Raji (cell line): Measurements from ENCODE around the gene CD40LG.

Source experiments
- POLR2A ChIP-seq: IDR thresholded peaks from 2 replicates; pipeline ENCODE4 v1.6.1; 2011; ENCODE audit warnings: low read depth, low read length, control low read depth; ENCODE audit not compliant: insufficient read depth

Gene CD40LG

GRCh38 chrX:136667446-136668168 lies 19.6 kb downstream of the CD40LG start:
- no peak for TF ChIP-seq POLR2A

- TF ChIP-seq POLR2A: no peak
Measured at GRCh38 chrX:136671006-136671610, 23.1 kb downstream of the CD40LG start.

DNA sequence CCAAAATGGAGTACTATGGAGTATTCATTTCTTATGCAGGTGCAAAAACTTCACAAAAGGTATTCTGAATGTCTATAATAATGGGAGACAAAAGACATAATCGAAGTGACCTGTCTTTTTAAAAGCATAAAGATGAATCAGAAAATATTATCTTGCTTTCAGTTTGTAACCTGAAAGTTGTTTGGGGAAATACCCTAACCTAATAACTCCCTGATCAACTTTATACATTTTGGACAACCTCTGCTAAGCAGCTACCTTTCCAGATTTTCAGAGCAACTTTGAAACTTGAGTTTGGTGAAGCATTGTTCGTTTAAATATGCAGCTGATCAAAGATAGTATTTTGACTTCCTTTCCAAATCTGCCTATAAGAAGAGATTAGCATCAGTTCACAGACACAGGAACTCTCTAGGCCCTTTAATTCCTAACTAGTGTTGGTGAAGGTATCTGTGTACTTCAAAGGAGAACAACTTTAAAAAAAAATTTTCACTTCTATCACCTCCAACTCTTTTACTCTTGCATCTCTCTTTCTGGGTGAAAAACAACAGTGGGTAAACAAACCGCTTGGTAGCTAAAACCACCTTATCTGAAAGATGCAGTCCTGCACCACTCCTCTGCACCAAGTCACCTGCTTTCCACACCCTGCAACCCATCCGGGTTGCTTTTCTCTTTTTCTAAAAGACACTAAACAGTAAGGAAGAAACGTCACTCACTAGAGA lies 26.5 kb downstream of the CD40LG start:
- TF ChIP-seq POLR2A: no peak

GRCh38 chrX:136679531-136679930 lies 31.6 kb downstream of the CD40LG start:
- TF ChIP-seq POLR2A: no peak

- TF ChIP-seq POLR2A: no peak
Measured at GRCh38 chrX:136684120-136684519, 36.2 kb downstream of the CD40LG start.

DNA sequence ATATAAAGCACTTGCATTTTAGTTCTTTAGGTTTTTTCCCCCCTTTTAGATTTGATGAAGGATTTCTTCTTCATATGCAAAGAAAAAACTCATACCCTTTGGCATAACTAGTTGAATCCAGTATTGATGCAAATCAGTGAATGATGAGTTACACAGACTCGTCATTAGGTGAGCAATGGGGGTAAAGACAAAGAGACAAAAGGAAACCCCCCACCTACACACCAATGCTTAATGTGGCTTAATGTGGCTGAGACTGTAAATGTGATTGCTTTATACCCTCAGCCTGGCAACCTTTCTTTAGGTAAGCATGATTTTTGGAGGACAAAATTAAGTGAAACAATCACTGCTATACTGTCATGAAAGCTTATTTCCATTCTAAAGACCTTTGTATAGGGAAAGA lies 39.5 kb downstream of the CD40LG start:
- TF ChIP-seq POLR2A: no peak

- TF ChIP-seq POLR2A: no peak
Measured at GRCh38 chrX:136689436-136689835, 41.5 kb downstream of the CD40LG start.

- TF ChIP-seq POLR2A: no peak
Measured at GRCh38 chrX:136691028-136691809, 43.3 kb downstream of the CD40LG start.

GRCh38 chrX:136692271-136692670 lies 44.3 kb downstream of the CD40LG start:
- no peak for TF ChIP-seq POLR2A

DNA sequence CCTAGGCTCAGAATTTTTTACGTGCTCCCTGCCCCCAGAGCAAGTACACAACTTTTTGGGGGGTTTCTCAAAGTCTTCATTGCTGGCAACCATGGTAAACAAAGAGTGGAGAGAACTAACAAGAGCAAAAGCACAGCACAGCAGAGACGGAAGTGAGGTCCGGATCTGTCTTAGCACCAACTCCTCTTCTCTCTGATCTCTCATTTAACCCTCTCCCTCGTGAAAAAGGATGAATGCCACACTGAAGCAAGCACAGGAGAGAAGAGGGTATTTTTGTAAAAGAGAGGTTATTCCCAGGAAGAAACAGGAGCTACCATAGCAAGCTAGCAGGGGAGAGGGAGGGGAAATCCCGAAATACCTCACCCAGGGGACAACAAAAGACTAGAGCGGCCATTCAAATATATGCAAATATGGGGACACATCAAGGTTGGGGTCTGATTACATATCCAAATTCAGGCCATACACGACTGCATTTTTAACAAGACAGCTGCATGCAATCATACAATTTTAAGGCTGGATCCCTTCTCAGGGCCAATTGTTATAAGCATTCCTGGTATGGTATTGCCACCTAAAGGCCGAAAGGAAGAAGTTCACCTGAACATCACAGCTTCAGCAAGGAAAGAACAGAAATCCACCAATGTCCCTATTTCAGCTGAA lies 46.6 kb downstream of the CD40LG start:
- TF ChIP-seq POLR2A: no peak

- TF ChIP-seq POLR2A: no peak
Measured at GRCh38 chrX:136697156-136697555, 49.2 kb downstream of the CD40LG start.

DNA sequence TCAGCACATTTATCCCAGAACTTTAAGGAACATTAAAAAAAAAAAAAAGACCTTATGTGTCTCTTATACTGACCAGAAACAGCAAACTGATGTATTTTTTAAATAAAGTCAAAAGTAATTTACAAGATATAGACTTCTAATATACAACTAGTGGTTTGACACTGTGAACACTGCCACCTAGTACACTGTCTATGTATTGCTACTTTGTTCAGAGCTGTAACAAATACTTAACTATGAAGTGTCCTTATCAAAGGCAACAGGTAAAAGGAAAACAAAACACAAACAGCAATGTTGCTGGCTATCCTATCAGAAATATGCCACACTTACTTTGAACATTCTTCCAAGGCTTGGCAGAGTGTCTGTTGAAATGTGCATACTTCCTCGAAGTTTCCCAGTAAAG lies 60.4 kb downstream of the CD40LG start:
- no peak for TF ChIP-seq POLR2A
